ENCODE measurements around the gene CR1.
"Not testable (repeated sequence)": the region's sequence is repeated elsewhere in the genome, so short reads cannot be mapped to it uniquely, and the experiment has no call there.

The CR1 gene

DNA sequence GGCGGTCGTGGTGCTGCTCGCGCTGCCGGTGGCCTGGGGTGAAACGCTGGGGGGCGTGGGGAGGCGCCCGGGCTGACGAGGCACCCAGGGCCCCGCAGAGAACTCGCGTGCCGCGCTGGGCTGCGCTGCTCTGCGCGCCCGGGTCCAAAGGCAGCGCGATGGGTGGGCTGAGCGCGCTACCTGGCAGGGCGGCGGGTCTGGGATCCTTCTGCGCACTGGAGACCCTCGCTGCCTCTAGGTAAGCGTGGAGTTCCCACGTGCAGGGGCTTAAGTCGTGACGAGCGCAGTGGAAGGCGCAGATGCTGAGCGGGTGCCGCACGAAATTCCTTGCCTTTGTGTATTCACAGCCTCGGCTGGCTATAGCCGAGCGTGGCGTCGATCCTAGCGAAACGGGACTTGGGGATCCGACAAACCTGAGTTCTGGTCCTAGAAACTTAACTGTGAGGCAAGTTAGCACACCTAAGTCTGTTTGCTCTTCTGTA, 173.6 kb downstream of the CR1 start:
- in situ Hi-C loops (cut with HindIII; ENCODE audit: low sequenced_read_pairs), result no loop called here

DNA sequence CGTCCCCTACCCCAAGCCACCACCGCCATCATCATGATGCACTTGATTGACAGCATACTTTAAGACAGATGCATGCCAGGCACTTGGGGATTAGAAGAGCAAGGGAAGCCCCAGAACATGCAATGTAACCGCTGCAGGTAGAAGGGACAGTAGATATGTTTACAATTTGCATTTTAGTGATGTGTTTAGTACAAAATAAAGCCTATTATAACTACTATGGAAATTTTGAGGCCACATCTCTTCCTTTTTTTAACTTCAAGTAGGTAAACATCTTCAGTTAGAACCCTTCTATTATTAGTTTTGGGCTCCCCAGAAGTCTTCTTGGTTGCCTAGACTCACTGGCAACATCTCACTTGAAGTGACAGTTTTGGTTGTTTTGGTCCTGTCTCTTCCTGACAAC, 174.2 kb downstream of the CR1 start:
- in situ Hi-C loops (cut with HindIII; ENCODE audit: low sequenced_read_pairs), result no loop called here

DNA sequence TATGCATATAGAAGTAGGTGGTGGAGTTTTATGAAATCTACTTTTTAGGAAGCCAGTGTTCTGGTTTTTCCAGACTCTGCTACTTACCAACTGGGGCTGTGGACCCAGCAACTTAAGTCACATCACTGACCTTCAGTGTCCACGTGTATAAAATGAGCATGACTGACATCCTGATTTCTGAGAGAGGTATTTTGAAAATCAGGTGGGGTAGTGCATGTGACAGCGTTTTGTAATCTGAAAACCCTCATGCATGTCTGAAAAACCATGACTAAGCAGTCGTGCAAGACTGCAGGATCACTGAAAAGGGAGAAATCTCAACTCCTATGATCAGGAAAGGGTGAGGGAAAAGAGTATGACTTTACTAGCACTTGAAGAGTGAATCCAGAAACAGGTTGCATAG, 175.0 kb downstream of the CR1 start:
- in situ Hi-C loops (cut with HindIII; ENCODE audit: low sequenced_read_pairs), result no loop called here

DNA sequence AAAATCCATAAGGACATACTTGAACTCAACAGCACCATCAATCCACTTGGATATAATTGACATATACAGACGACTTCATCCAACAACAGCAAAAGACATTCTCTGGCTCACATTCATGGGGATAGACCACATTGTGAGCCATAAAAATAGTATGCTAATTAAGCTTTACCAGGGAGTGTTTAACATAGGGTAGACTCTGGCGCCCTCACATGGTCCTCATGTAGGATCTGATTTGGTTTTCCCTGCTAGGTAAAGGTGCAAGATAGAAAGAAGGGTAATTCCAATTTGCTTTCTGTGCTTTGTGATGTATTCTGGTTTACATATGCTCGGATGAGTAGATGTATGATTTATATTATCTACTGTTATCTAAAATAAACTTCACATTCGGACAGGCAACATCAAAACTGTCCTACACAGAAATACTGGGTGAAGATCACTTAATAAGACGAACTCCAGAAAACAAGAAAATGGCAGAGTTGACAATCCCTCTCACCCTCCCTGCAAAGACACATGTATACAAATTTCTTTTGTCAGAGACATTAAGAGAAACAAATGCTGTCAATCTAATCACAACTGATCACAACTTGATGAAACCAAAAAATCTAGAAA, 176.7 kb downstream of the CR1 start:
- in situ Hi-C loops (cut with HindIII; ENCODE audit: low sequenced_read_pairs), result no loop called here

DNA sequence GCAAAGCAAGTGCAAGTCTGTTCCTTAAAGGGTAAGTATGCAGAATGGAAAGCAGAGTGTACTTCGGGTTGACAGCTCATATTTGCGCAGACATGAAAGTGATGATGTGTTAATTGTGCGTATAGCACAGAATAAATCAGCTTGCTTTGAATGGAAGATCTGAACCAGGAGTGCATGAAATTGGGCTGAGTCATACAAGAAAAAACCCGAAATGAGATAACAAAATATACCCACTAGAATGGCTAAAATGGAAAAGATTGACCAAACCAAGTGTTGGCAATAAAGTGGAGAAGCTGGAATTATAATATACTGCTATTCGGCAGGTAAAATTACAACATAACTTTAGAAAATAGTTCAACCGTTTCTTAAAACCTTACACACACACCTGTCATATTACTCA, 177.4 kb downstream of the CR1 start:
- in situ Hi-C loops (cut with HindIII; ENCODE audit: low sequenced_read_pairs), result no loop called here

DNA sequence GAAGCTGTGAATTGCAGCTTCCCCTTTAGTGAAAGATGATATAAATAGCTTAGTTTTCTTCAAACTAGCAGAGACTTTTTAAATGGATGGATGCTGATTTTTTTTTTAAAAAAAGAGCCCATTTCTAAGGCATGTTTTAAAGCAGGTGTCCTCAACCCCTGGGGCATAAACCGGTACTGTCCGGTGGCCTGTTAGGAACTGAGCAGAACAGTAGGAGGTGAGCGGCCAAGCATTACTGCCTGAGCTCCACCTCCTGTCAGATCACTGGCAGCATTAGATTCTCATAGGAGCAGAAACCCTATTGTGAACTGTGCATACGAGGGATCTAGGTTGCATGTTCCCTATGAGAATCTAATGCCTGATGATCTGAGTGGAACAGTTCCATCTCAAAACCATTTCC, 180.2 kb downstream of the CR1 start:
- in situ Hi-C loops (cut with HindIII; ENCODE audit: low sequenced_read_pairs), result no loop called here

DNA sequence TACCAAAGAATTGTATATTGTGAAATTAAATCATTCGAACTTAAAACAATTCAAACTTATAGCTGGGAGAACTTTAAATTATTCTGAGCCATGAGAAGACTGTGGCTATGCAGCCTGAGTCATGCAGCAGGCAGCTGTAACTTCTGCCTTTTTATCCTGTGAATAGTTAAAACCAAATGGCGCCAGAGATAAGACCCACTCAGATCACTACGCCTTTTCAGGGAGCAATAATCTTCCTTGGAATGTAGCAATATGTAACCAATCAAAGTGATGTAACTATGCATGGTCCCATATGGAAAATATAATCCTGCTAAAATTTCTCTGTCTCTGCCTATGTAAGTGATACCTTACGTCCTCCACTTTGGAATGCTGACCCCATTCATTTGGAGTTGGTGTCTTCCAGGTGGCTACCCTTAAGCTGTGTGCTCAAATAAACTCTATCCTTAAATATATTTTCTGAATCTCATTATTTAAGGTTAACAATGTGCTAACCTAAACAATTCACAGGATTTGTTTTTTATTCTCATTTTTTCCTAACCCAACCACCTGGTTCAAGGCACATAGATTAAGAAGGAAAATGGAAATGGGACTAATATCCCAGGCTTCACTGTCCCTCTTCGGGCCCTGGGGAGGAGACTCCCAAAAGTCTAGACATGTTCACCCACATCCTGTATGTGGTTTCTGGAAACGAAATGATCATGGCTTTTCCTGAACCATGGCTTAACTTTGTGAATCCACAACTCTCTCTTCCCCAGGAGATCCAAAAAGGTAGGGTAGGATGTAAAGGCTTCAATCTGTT, 184.8 kb downstream of the CR1 start:
- in situ Hi-C loops (cut with HindIII; ENCODE audit: low sequenced_read_pairs), result not testable (repeated sequence)

DNA sequence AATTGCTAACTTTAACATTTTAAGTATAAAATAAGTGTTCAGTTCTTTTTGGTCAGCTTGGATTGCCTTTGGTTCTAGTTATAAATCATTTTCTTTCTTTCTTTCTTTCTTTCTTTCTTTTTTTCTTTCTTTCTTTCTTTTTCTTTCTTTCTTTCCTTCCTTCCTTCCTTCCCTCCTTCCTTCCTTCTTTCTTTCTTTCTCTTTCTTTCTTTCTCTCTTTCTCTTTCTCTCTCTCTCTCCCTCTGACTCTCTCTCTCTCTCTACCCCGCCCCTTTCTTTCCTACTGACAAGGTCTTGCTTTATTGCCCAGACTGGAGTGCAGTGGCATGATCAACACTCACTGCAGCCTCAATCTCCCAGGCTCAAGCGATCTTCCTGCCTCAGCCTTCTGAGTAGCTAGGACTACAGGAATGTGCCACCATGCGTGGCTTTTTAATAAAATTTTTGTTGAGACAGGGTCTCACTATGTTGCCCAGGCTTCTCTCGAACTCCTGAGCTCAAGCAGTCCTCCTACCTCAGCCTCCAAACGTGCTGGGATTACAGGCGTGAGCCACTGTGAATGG, 187.0 kb downstream of the CR1 start:
- in situ Hi-C loops (cut with HindIII; ENCODE audit: low sequenced_read_pairs), result not testable (repeated sequence)

DNA sequence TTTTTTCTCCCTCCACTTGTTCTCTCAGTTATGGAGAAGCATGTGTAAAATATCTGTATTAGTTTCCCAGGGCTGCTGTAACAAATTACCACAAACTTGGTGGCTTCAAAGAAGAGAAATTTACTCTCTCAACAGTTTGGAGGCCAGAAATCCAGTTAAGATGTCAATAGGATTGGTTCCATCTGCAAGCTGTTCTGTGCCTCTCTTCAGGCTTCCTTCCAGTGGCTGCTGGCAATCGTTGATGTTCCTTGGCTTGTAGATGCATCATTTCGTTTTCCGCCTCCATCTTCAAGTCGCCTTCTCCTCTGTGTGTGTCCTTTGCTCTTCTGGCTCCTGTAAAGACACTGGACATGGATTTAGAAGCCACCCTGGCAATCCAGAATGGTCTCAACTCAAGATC, 194.6 kb downstream of the CR1 start:
- in situ Hi-C loops (cut with HindIII; ENCODE audit: low sequenced_read_pairs), result not testable (repeated sequence)

DNA sequence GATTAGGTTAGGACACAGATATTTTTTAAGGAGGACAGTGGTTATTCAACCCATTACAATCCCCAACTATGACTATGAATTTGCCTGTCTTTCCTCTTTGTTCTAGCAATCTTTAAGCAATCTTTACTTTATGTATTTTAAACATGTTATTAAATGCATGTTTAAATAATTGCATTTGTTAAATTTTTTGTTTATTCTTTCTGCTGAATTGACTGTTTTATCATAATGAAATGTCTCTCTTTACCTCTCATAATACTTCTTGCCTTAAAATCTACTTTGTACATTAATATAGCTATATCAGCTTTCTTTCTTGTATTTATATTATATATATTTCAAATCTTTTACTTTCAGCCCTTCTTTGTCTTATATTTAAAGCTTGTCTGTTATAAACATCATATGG, 195.1 kb downstream of the CR1 start:
- in situ Hi-C loops (cut with HindIII; ENCODE audit: low sequenced_read_pairs), result no loop called here

All from endothelial cell of hepatic sinusoid (primary cell).